C4-2B (cell line): ENCODE measurements around the gene POMT1.

Experiments used
- ZFX ChIP-seq: fragments of 450-650 bp; IDR thresholded peaks from 2 replicates; pipeline ENCODE4 v1.6.1; 2017
- TF ChIP-seq, protein P1 (sequence below): fragments of 450-650 bp; conservative IDR thresholded peaks from 2 replicates; pipeline ENCODE4 v1.5.1; 2017; ENCODE audit warnings: mild to moderate bottlenecking

GRCh38 chr9:131495785-131496184 is 6.9 kb upstream of the POMT1 start:
- TF ChIP-seq, protein P1, sequence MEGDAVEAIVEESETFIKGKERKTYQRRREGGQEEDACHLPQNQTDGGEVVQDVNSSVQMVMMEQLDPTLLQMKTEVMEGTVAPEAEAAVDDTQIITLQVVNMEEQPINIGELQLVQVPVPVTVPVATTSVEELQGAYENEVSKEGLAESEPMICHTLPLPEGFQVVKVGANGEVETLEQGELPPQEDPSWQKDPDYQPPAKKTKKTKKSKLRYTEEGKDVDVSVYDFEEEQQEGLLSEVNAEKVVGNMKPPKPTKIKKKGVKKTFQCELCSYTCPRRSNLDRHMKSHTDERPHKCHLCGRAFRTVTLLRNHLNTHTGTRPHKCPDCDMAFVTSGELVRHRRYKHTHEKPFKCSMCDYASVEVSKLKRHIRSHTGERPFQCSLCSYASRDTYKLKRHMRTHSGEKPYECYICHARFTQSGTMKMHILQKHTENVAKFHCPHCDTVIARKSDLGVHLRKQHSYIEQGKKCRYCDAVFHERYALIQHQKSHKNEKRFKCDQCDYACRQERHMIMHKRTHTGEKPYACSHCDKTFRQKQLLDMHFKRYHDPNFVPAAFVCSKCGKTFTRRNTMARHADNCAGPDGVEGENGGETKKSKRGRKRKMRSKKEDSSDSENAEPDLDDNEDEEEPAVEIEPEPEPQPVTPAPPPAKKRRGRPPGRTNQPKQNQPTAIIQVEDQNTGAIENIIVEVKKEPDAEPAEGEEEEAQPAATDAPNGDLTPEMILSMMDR: no peak
- TF ChIP-seq ZFX: no peak
